Body of pancreas (tissue), 4 donors: ENCODE results near the gene EPM2A. TPM values are rescaled to one million over a fixed set of nuclear protein-coding genes. Genes with fewer than 3 reads are reported as not detected.
"Not testable (repeated sequence)": the region's sequence is repeated elsewhere in the genome, so short reads cannot be mapped to it uniquely, and the experiment has no call there.

Experiments
- ATAC-seq: fragments of 150-250 bp; one replicate; pipeline ENCODE4 v1.9.1; 2016
- DNase-seq, 4 donors: peaks; one replicate each; pipeline ENCODE4 v3.0.0-alpha.2; 2019
- H3K27ac ChIP-seq, 4 donors: fragments of 200-600 bp; sonication (generic); 1 replicate in 3 of 4; 2 replicates in 1 of 4; pipeline versions ENCODE4 v1.5.1 to v1.6.1; 2016 to 2019; ENCODE audit warnings: mild to moderate bottlenecking in 1 of 4, mixed read lengths in 1 of 4, moderate library complexity in 1 of 4
- H3K27me3 ChIP-seq, 2 donors: fragments of 200-600 bp; sonication (generic); one replicate each; pipeline ENCODE4 v1.6.0; 2016; ENCODE audit warnings: mild to moderate bottlenecking in 1 of 2
- H3K36me3 ChIP-seq, 2 donors: fragments of 200-600 bp; sonication (generic); replicated peaks in 1 of 2; 2 replicates each; pipeline ENCODE4 v1.5.1; 2016; ENCODE audit warnings: low read depth in 2 of 2; ENCODE audit not compliant: insufficient read depth in 1 of 2
- H3K4me1 ChIP-seq: fragments of 200-600 bp; sonication (generic); one replicate; pipeline ENCODE4 v1.6.0; 2016
- H3K4me3 ChIP-seq, 2 donors: fragments of 200-600 bp; sonication (generic); 1 replicate in 1 of 2; 2 replicates in 1 of 2; pipeline ENCODE4 v1.5.1; 2016 to 2019
- H3K9me3 ChIP-seq, 3 donors: fragments of 200-600 bp; sonication (generic); 1 replicate in 2 of 3; 2 replicates in 1 of 3; pipeline ENCODE4 v1.5.1; 2016
- POLR2A ChIP-seq, 3 donors: fragments of 450-650 bp; IDR thresholded peaks; one replicate each; pipeline ENCODE4 v1.6.1; 2016; ENCODE audit warnings: antibody characterized with exemption in 3 of 3, mild to moderate bottlenecking in 2 of 3
- WGBS, 2 donors: methylation state at CpG; one replicate each; pipeline ENCODE4 v1.1.5; 2017; 5-methylcytosine and 5-hydroxymethylcytosine counted together
- intact Hi-C: fragments of 100-400 bp; cut with DNase I; formaldehyde crosslinking; loops from one replicate; pipeline ENCODE4 v1.15.1; 2023
- total RNA-seq, 2 donors: library from RNA; depleted of rRNA; stranded (reverse); fragments of >200 nt; gene quantifications; one replicate each; pipeline ENCODE4 v1.1.0, GENCODE V29; 2016
- TF ChIP-seq, protein P1 (sequence below), 7 experiments: fragments of 450-650 bp in 4 of 7; fragments of 200-600 bp in 3 of 7; sonication (generic) in 3 of 7; IDR thresholded peaks; one replicate each; pipeline ENCODE4 v1.5.1; 2016 to 2019; ENCODE audit warnings: antibody characterized with exemption in 7 of 7

The EPM2A gene
- total RNA-seq, 2 donors from 2014 or later: 17.4 to 18.8 TPM

DNA sequence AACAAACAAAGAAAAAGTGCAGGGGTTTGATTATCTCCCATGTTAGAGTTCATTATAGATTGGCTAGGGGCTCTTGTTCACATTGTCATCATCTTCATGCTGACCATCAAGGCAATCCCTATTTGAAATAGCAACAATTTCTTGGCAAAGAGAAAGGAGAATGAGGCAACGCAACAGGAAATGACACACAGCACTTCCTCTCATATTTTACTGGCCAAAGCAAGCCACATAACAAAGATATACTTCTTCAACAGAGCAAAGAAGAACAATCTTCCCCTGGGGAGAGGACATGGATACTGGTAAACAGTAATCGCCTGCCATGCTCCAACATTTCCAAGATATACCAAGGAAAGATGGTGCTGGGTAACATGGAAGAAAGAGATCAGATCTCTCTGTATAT is 29.8 kb downstream of the EPM2A start:
- Histone ChIP-seq H3K27ac (no peak overlapping the region), H3K36me3 (no peaks in the 10 kb centered on the region), H3K4me1 (no peaks in the 10 kb centered on the region), H3K27me3 (no peaks in the 10 kb centered on the region), H3K4me3 (no peak overlapping the region), H3K9me3 (no peaks in the 10 kb centered on the region)
- DNase-seq (no peak), ATAC-seq (no peak)
- WGBS, 2 donors: 73 to 82% methylated on average over 2 of the region's 2 CpGs
- TF ChIP-seq, protein P1, sequence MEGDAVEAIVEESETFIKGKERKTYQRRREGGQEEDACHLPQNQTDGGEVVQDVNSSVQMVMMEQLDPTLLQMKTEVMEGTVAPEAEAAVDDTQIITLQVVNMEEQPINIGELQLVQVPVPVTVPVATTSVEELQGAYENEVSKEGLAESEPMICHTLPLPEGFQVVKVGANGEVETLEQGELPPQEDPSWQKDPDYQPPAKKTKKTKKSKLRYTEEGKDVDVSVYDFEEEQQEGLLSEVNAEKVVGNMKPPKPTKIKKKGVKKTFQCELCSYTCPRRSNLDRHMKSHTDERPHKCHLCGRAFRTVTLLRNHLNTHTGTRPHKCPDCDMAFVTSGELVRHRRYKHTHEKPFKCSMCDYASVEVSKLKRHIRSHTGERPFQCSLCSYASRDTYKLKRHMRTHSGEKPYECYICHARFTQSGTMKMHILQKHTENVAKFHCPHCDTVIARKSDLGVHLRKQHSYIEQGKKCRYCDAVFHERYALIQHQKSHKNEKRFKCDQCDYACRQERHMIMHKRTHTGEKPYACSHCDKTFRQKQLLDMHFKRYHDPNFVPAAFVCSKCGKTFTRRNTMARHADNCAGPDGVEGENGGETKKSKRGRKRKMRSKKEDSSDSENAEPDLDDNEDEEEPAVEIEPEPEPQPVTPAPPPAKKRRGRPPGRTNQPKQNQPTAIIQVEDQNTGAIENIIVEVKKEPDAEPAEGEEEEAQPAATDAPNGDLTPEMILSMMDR (IDR thresholded peaks at IDR 0.05): no peak
- no peak for TF ChIP-seq POLR2A (IDR thresholded peaks at IDR 0.05)
- intact Hi-C loops: no loop called here

DNA sequence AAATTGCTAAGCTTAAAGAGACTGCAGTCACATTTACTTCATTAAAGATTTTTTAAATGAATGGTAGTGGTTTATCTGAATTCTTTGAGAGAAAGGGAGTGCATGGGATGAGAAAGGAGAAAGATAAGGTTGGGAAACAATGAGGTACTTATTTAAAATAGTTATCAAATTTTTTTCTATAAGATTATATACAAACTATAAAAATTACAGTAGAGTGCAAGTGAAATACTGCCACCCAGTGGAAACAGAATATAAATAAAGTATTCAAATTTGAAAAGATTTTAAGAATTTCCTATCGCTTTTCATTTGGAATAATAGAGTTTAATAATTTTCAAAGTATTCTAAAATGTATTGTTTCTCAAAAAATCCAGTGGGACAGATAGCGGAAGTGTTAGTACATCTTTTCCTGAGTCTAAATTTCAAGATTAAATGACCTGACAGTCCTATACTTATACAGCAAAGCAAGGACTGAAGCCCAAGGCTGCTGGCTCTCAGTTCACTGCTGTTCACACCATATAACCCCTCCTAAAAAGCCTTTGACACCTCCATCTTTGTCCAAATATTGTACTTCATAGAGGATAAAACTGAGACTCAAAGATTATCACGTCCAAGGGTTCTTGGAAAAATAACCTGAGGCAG is 31.1 kb downstream of the EPM2A start:
- intact Hi-C loops: no loop called here
- no peak overlapping the region for H3K4me3 ChIP-seq

DNA sequence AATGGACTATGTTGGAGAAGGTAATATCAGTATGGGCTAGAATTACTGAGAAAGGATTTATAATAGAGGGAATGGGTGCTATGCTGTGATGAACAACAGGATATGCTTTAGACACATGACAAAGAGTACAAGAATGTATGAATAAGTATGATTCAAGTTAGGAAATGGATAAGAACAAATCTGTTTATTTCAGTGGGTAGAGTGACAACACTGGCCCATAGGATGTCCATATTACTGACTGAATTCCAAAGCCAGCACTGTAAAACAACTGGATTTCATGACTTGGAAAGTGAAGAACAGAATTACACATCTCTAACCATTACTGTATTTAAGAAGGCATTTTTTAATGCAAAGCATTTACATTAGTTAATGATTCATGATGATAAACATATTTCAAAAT is 35.9 kb downstream of the EPM2A start:
- H3K27me3 ChIP-seq: no peaks in the 10 kb centered on the region
- no peaks in the 10 kb centered on the region for H3K4me1 ChIP-seq
- DNase-seq (no peak), ATAC-seq (no peak)
- intact Hi-C loops: no loop called here
- H3K9me3 ChIP-seq: no peaks in the 10 kb centered on the region
- no peak overlapping the region for H3K27ac ChIP-seq
- TF ChIP-seq POLR2A (IDR thresholded peaks at IDR 0.05): no peak
- H3K4me3 ChIP-seq: no peak overlapping the region
- no peaks in the 10 kb centered on the region for H3K36me3 ChIP-seq

More for the DNA sequence above, 31.1 kb downstream of the EPM2A start:
- WGBS, 2 donors: 33 to 36% methylated on average over 3 of the region's 3 CpGs
- H3K27ac ChIP-seq: no peak overlapping the region
- TF ChIP-seq POLR2A (IDR thresholded peaks at IDR 0.05): no peak
- TF ChIP-seq, protein P1 (IDR thresholded peaks at IDR 0.05): peak in 4 of 7 experiments; percentile 8 to 56 (median 39)
- DNase-seq (no peak), ATAC-seq (no peak)
- no peaks in the 10 kb centered on the region for H3K4me1 ChIP-seq
- no peaks in the 10 kb centered on the region for H3K9me3 ChIP-seq
- H3K27me3 ChIP-seq: no peaks in the 10 kb centered on the region
- H3K36me3 ChIP-seq: no peaks in the 10 kb centered on the region

DNA sequence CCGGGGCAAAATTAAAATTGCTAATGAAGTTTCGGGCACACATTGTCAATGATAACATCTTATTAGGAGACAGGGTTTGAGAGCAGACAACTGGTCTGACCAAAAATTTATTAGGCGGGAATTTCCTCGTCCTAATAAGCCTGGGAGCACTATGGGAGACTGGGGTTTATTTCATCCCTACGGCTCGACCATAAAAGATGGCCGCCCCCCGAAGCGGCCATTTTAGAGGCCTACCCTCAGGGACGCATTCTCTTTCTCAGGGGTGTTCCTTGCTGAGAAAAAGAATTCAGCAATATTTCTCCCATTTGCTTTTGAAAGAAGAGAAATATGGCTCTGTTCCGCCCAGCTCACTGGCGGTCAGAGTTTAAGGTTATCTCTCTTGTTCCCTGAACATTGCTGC is 37.9 kb downstream of the EPM2A start:
- H3K9me3 ChIP-seq, H3K27ac ChIP-seq, intact Hi-C loops, H3K36me3 ChIP-seq, H3K4me3 ChIP-seq, H3K4me1 ChIP-seq, H3K27me3 ChIP-seq, DNase-seq, ATAC-seq: not testable (repeated sequence)
- WGBS, 2 donors: 96 to 98% methylated on average over 12 of the region's 12 CpGs

DNA sequence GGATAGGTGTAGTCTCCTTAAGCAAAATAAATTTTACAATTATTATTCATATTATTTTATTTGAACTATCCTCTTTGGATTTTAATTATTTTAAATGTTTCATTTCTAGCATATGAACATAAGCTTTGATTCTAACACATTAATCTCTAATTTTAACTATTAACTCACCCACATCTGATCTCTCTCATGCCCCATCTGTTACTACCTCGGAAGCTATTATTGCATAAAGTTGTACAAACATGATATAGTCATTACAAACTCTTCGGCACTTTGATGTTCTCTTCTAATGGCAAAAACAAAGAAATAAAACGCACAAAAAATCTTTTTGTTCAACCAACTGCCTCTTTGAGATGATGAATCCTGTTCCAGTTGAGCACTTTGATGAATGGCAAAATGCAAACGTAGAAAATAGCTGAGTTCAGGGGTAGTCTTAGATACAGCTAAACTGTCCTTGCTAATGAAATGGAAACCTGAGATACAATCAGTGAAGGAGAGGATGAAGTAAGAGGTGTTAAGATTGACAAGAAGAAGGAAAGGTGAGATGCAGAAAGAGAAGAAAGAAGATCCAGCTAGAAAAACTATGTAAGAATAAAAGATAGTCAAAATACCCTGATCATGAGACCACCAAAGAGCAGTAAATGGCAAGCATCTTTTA is 41.1 kb downstream of the EPM2A start:
- no peaks in the 10 kb centered on the region for H3K36me3 ChIP-seq
- intact Hi-C loops: no loop called here
- no peak for TF ChIP-seq POLR2A (IDR thresholded peaks at IDR 0.05)
- TF ChIP-seq, protein P1 (IDR thresholded peaks at IDR 0.05): no peak
- H3K9me3 ChIP-seq: no peaks in the 10 kb centered on the region
- 80 to 87% methylated on average over 4 of the region's 4 CpGs for WGBS, 2 donors
- no peaks in the 10 kb centered on the region for H3K27me3 ChIP-seq
- H3K4me3 ChIP-seq: no peak overlapping the region
- no peaks in the 10 kb centered on the region for H3K4me1 ChIP-seq
- no peak for DNase-seq
- ATAC-seq: no peak
- no peak overlapping the region for H3K27ac ChIP-seq

DNA sequence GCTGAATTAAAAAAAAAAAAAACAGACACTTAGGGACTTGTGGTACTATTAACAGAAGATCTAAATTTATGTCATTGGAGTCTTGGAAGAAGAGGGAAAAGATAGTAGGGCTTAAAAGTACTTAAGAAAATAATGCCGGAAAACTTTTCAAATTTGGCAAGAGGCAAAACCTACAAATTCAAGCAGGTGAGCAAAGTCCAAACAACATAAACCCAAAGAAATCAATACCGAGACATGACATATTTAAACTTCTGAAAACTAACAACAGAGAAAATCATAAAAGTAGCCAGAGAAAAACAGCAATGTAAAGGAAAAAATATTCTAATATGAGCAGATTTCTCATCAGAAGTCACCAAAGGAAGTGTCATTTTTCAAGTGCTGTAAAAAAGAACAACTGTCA is 44.4 kb downstream of the EPM2A start:
- intact Hi-C loops: no loop called here
- Histone ChIP-seq H3K4me1 (no peaks in the 10 kb centered on the region), H3K27me3 (no peaks in the 10 kb centered on the region), H3K36me3 (no peaks in the 10 kb centered on the region), H3K4me3 (no peak overlapping the region), H3K9me3 (no peaks in the 10 kb centered on the region), H3K27ac (no peak overlapping the region)
- no peak for DNase-seq
- 66 to 77% methylated on average over 2 of the region's 2 CpGs for whole genome bisulfite sequencing, 2 donors
- TF ChIP-seq POLR2A (IDR thresholded peaks at IDR 0.05): no peak
- TF ChIP-seq, protein P1 (IDR thresholded peaks at IDR 0.05): no peak
- no peak for ATAC-seq
